Esophagus muscularis mucosa (tissue), 4 donors: Measurements from ENCODE around the gene FXYD2. TPM values are rescaled to one million over a fixed set of nuclear protein-coding genes. Genes with fewer than 3 reads are reported as not detected.
"Not testable (repeated sequence)": the region's sequence is repeated elsewhere in the genome, so short reads cannot be mapped to it uniquely, and the experiment has no call there.

ENCODE experiments used
- DNase-seq: peaks from one replicate; pipeline ENCODE4 v3.0.0-alpha.2; 2017; ENCODE audit errors: extremely low spot score
- H3K27ac ChIP-seq, 4 donors: fragments of 200-600 bp; sonication (generic); replicated peaks in 1 of 4; 1 replicate in 3 of 4; 2 replicates in 1 of 4; pipeline ENCODE4 v1.5.1; 2016 to 2019; ENCODE audit warnings: mild to moderate bottlenecking in 1 of 4
- H3K27me3 ChIP-seq, 4 donors: fragments of 200-600 bp; sonication (generic); one replicate each; pipeline versions ENCODE4 v1.5.1 to v1.6.0; 2016 to 2019
- H3K36me3 ChIP-seq, 4 donors: fragments of 200-600 bp; sonication (generic); one replicate each; pipeline ENCODE4 v1.5.1; 2016 to 2019
- H3K4me1 ChIP-seq, 4 donors: fragments of 200-600 bp; sonication (generic); one replicate each; pipeline ENCODE4 v1.5.1; 2016 to 2019
- H3K4me3 ChIP-seq, 4 donors: fragments of 200-600 bp; sonication (generic); 1 replicate in 2 of 4; 2 replicates in 2 of 4; pipeline ENCODE4 v1.5.1; 2016 to 2019; ENCODE audit warnings: mild to moderate bottlenecking in 4 of 4, moderate library complexity in 1 of 4
- H3K9me3 ChIP-seq, 4 donors: fragments of 200-600 bp; sonication (generic); 1 replicate in 3 of 4; 2 replicates in 1 of 4; pipeline ENCODE4 v1.5.1; 2016 to 2019
- CTCF ChIP-seq, 3 experiments: fragments of 200-600 bp in 2 of 3; fragments of 450-650 bp in 1 of 3; sonication (generic) in 2 of 3; IDR thresholded peaks; one replicate each; pipeline ENCODE4 v1.5.1; 2017 to 2019; ENCODE audit warnings: antibody characterized with exemption in 3 of 3, mild to moderate bottlenecking in 2 of 3, moderate library complexity in 1 of 3
- EP300 ChIP-seq: sonication (generic); formaldehyde crosslinking; IDR thresholded peaks from one replicate; pipeline ENCODE4 v1.6.1; 2017; ENCODE audit warnings: antibody characterized with exemption
- POLR2A ChIP-seq: fragments of 450-650 bp; IDR thresholded peaks from one replicate; pipeline ENCODE4 v1.6.1; 2017; ENCODE audit warnings: antibody characterized with exemption, moderate library complexity, mild to moderate bottlenecking, low read depth
- POLR2AphosphoS5 ChIP-seq, 2 donors: sonication (generic); formaldehyde crosslinking; IDR thresholded peaks; one replicate each; pipeline ENCODE4 v1.6.1; 2017; ENCODE audit warnings: antibody characterized with exemption in 2 of 2
- WGBS: methylation state at CpG from one replicate; pipeline ENCODE4 v1.1.5; 2018; 5-methylcytosine and 5-hydroxymethylcytosine counted together
- intact Hi-C: fragments of 100-400 bp; cut with DNase I; formaldehyde crosslinking; loops from one replicate; pipeline ENCODE4 v1.15.1; 2023
- total RNA-seq, 4 donors: library from RNA; depleted of rRNA; stranded (reverse); fragments of >200 nt; gene quantifications; one replicate each; pipeline versions ENCODE4 v1.1.0 to v1.2.1, GENCODE V29; 2016

Gene FXYD2
- total RNA-seq, 4 donors from 2014 or later, result 0.52 to 5.8 (median 3.7) TPM

- Histone ChIP-seq H3K27ac (no peak overlapping the region), H3K9me3 (no peaks in the 10 kb centered on the region), H3K4me3 (no peak overlapping the region), H3K36me3 (no peaks in the 10 kb centered on the region), H3K27me3 (no peaks in the 10 kb centered on the region), H3K4me1 (peaks cover 27 to 60% (median 46%) of the 10 kb centered on the region in 4 donors)
- 79% methylated on average over 11 of the region's 11 CpGs for WGBS
- TF ChIP-seq POLR2A (no peak), CTCF (IDR thresholded peaks at IDR 0.05) (no peak), POLR2AphosphoS5 (IDR thresholded peaks at IDR 0.05) (no peak)
- intact Hi-C loops, result no loop called here
- DNase-seq, result no peak
These were observed 43.5 kb upstream of the FXYD2 start for GRCh38 chr11:117868088-117868487.

DNA sequence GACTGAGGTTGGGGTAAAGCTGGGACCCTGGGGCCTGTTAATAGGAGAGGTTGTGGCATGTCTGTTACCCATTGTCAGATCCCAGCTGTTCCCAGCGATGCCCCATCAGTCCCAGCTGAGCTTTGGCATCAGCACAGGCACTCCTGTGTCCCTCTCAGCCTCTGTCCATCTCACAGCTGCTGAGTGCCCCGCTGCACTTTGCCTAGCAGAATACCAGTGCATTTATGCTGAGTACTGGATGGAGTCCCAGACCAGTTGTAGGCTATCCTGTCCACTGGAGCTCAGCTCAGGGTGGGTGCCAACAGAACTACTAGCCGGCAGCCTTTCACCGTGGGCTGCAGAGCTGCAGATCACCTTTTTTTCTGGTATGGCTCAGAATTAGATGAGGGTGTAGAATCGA, 42.0 kb upstream of the FXYD2 start:
- Histone ChIP-seq H3K4me1 (peaks cover 35 to 60% (median 46%) of the 10 kb centered on the region in 4 donors), H3K27ac (peak overlapping the region in 1 of 4 donors; percentile 14), H3K9me3 (no peaks in the 10 kb centered on the region), H3K36me3 (no peaks in the 10 kb centered on the region), H3K27me3 (no peaks in the 10 kb centered on the region), H3K4me3 (no peak overlapping the region)
- no peak for DNase-seq
- WGBS, result 43% methylated on average over 3 of the region's 5 CpGs
- intact Hi-C loops, result no loop called here
- TF ChIP-seq EP300 (no peak), POLR2AphosphoS5 (IDR thresholded peaks at IDR 0.05) (no peak), CTCF (IDR thresholded peaks at IDR 0.05) (no peak), POLR2A (no peak)

- whole genome bisulfite sequencing, result 95% methylated on average over 13 of the region's 13 CpGs
- H3K36me3 ChIP-seq, H3K9me3 ChIP-seq, H3K4me3 ChIP-seq, H3K27me3 ChIP-seq, H3K27ac ChIP-seq, DNase-seq, intact Hi-C loops: not testable (repeated sequence)
- H3K4me1 ChIP-seq, result peaks cover 39 to 62% (median 50%) of the 10 kb centered on the region in 4 donors
These were observed 41.0 kb upstream of the FXYD2 start for GRCh38 chr11:117865546-117865945.

- intact Hi-C loops, result no loop called here
- Histone ChIP-seq H3K27ac (no peak overlapping the region), H3K9me3 (no peaks in the 10 kb centered on the region), H3K4me3 (no peak overlapping the region), H3K36me3 (no peaks in the 10 kb centered on the region), H3K4me1 (peaks cover 28 to 57% (median 37%) of the 10 kb centered on the region in 4 donors), H3K27me3 (no peaks in the 10 kb centered on the region)
- DNase-seq, result no peak
- no peak for TF ChIP-seq CTCF (IDR thresholded peaks at IDR 0.05)
- no peak for TF ChIP-seq EP300
- WGBS, result 93% methylated on average over 1 of the region's 1 CpG
These were observed 38.8 kb upstream of the FXYD2 start for GRCh38 chr11:117863383-117863782.

GRCh38 chr11:117862753-117863152, 38.2 kb upstream of the FXYD2 start:
- H3K4me3 ChIP-seq, result no peak overlapping the region
- no peaks in the 10 kb centered on the region for H3K36me3 ChIP-seq
- H3K27ac ChIP-seq, result peak overlapping the region; percentile 47 to 75 (median 61)
- H3K9me3 ChIP-seq, result no peaks in the 10 kb centered on the region
- intact Hi-C loops, result no loop called here
- DNase-seq, result no peak
- 88% methylated on average over 1 of the region's 1 CpG for WGBS
- no peaks in the 10 kb centered on the region for H3K27me3 ChIP-seq
- TF ChIP-seq POLR2AphosphoS5 (IDR thresholded peaks at IDR 0.05) (no peak), EP300 (no peak), POLR2A (no peak), CTCF (IDR thresholded peaks at IDR 0.05) (no peak)
- peaks cover 28 to 60% (median 39%) of the 10 kb centered on the region in 4 donors for H3K4me1 ChIP-seq
